Measurements from ENCODE around the gene RGS7BP. TPM values are rescaled to one million over a fixed set of nuclear protein-coding genes. Genes with fewer than 3 reads are reported as not detected.

The RGS7BP gene
- total RNA-seq, 1 experiment from 2014 or later = 3.1 TPM

DNA sequence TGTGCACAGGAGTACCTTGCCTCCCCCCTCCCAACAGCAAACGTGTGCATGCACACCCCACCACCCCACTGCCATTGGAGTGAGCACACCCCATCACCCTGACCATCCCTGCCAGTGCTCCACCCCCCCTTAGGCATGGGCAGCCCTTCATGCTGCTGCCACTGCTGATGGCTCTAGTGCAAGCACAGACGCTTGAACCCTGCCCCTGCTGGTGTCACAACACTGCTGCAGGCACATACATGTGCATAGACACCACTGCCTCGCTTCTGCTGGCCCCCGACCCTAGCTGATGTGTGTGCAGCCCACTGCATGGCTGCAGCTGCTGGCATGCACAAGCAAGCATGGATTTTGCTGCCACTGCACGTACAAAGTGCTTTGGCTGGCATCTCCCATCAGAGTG is 16.0 kb upstream of the RGS7BP start:
- DNase-seq (ENCODE audit: low spot score) = no peak
- ChIA-PET POLR2A (ENCODE audit: low non-redundant PET) (no interaction called here), CTCF (no interaction called here)
- intact Hi-C loops (cut with micrococcal nuclease; ENCODE audit: unreplicated experiment) = no loop called here
- no peaks in the 10 kb centered on the region for H3K36me3 ChIP-seq (ENCODE audit: insufficient read depth, low read length, poor library complexity, severe bottlenecking)
- no peaks in the 10 kb centered on the region for H3K4me1 ChIP-seq (ENCODE audit: insufficient read depth, low read length, poor library complexity, severe bottlenecking)
- H3K27me3 ChIP-seq (replicated peaks; ENCODE audit: insufficient read depth, low read depth, low read length, poor library complexity) = peaks cover 10% of the 10 kb centered on the region
- no peaks in the 10 kb centered on the region for H3K9me3 ChIP-seq (ENCODE audit: low read depth, low read length, poor library complexity, severe bottlenecking)
- no TSS peak for BruUV-seq (replicated peaks)
- H3K27ac ChIP-seq (ENCODE audit: low read depth, low read length, poor library complexity, severe bottlenecking) = no peak overlapping the region
- no peak overlapping the region for H3K4me3 ChIP-seq (ENCODE audit: low read depth, low read length, poor library complexity, severe bottlenecking)
- TF ChIP-seq, protein P1, sequence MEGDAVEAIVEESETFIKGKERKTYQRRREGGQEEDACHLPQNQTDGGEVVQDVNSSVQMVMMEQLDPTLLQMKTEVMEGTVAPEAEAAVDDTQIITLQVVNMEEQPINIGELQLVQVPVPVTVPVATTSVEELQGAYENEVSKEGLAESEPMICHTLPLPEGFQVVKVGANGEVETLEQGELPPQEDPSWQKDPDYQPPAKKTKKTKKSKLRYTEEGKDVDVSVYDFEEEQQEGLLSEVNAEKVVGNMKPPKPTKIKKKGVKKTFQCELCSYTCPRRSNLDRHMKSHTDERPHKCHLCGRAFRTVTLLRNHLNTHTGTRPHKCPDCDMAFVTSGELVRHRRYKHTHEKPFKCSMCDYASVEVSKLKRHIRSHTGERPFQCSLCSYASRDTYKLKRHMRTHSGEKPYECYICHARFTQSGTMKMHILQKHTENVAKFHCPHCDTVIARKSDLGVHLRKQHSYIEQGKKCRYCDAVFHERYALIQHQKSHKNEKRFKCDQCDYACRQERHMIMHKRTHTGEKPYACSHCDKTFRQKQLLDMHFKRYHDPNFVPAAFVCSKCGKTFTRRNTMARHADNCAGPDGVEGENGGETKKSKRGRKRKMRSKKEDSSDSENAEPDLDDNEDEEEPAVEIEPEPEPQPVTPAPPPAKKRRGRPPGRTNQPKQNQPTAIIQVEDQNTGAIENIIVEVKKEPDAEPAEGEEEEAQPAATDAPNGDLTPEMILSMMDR (conservative IDR thresholded peaks at IDR 0.05; ENCODE audit: low read depth, low read length) = no peak
- TF ChIP-seq EZH2 (IDR thresholded peaks at IDR 0.05; ENCODE audit: borderline replicate concordance, low read depth, low read length, poor library complexity, severe bottlenecking) = no peak

DNA sequence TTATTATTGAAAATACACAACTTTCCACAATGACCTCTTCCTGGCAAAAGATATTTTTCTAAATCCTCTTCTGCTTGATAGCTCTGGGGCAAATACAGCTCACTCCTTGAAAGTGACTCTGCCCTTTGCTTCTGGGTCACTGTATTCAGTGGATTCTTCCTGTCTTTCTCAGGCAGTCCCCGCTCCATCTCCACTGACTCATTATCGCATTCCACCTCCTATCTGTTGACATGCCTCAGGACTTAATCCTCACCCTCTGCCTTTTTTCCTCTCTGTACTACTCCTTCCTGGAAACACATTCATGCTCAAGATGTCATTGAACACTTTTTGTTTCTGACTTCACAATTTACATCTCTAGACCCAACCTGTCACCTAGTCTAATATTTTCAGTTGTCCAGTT is 8.4 kb upstream of the RGS7BP start:
- Histone ChIP-seq H3K27me3 (replicated peaks; ENCODE audit: insufficient read depth, low read depth, low read length, poor library complexity) (peaks cover 23% of the 10 kb centered on the region), H3K4me1 (ENCODE audit: insufficient read depth, low read length, poor library complexity, severe bottlenecking) (no peaks in the 10 kb centered on the region), H3K27ac (ENCODE audit: low read depth, low read length, poor library complexity, severe bottlenecking) (no peak overlapping the region), H3K4me3 (ENCODE audit: low read depth, low read length, poor library complexity, severe bottlenecking) (no peak overlapping the region), H3K36me3 (ENCODE audit: insufficient read depth, low read length, poor library complexity, severe bottlenecking) (no peaks in the 10 kb centered on the region), H3K9me3 (ENCODE audit: low read depth, low read length, poor library complexity, severe bottlenecking) (no peaks in the 10 kb centered on the region)
- DNase-seq (ENCODE audit: low spot score) = no peak
- ChIA-PET POLR2A (ENCODE audit: low non-redundant PET) (no interaction called here), CTCF (no interaction called here)
- TF ChIP-seq, protein P1 (conservative IDR thresholded peaks at IDR 0.05; ENCODE audit: low read depth, low read length) = no peak
- no peak for TF ChIP-seq EZH2 (IDR thresholded peaks at IDR 0.05; ENCODE audit: borderline replicate concordance, low read depth, low read length, poor library complexity, severe bottlenecking)
- BruUV-seq (replicated peaks) = no TSS peak
- intact Hi-C loops (cut with micrococcal nuclease; ENCODE audit: unreplicated experiment) = no loop called here

- intact Hi-C loops (cut with micrococcal nuclease; ENCODE audit: unreplicated experiment) = no loop called here
- no TSS peak for BruUV-seq (replicated peaks)
- TF ChIP-seq, protein P1 (conservative IDR thresholded peaks at IDR 0.05; ENCODE audit: low read depth, low read length) = no peak
- no peak for TF ChIP-seq EZH2 (IDR thresholded peaks at IDR 0.05; ENCODE audit: borderline replicate concordance, low read depth, low read length, poor library complexity, severe bottlenecking)
These were observed 3.6 kb upstream of the RGS7BP start for GRCh38 chr5:64502196-64502595.

More at GRCh38 chr5:64502196-64502595, 3.6 kb upstream of the RGS7BP start:
- H3K36me3 ChIP-seq (ENCODE audit: insufficient read depth, low read length, poor library complexity, severe bottlenecking) = no peaks in the 10 kb centered on the region
- H3K27me3 ChIP-seq (replicated peaks; ENCODE audit: insufficient read depth, low read depth, low read length, poor library complexity) = peaks cover 57% of the 10 kb centered on the region
- ChIA-PET CTCF (no interaction called here), POLR2A (ENCODE audit: low non-redundant PET) (no interaction called here)
- no peaks in the 10 kb centered on the region for H3K4me1 ChIP-seq (ENCODE audit: insufficient read depth, low read length, poor library complexity, severe bottlenecking)
- H3K4me3 ChIP-seq (ENCODE audit: low read depth, low read length, poor library complexity, severe bottlenecking) = no peak overlapping the region
- no peaks in the 10 kb centered on the region for H3K9me3 ChIP-seq (ENCODE audit: low read depth, low read length, poor library complexity, severe bottlenecking)
- peak; percentile 10 for DNase-seq (ENCODE audit: low spot score)
- no peak overlapping the region for H3K27ac ChIP-seq (ENCODE audit: low read depth, low read length, poor library complexity, severe bottlenecking)

All from A673 (cell line).